HL-60 (cell line): ENCODE measurements around the gene SMIM34.
"Not testable (repeated sequence)": the region's sequence is repeated elsewhere in the genome, so short reads cannot be mapped to it uniquely, and the experiment has no call there.

Experiments used
- CTCF ChIP-seq: IDR thresholded peaks from one replicate; pipeline ENCODE4 v1.5.1; 2011; ENCODE audit warnings: low read length, control low read depth, inconsistent platforms; ENCODE audit not compliant: insufficient read depth
- POLR2AphosphoS5 ChIP-seq: IDR thresholded peaks from 2 replicates; pipeline ENCODE4 v1.6.1; 2012; ENCODE audit warnings: low read depth
- REST ChIP-seq: IDR thresholded peaks from 2 replicates; pipeline ENCODE4 v1.6.1; 2012; ENCODE audit warnings: low read depth; ENCODE audit not compliant: insufficient replicate concordance

GRCh38 chr21:34375619-34375972 is 48.2 kb downstream of the SMIM34 start:
- not testable (repeated sequence) for TF ChIP-seq CTCF, REST, POLR2AphosphoS5
